HG03045 (cell line): ENCODE data around the gene COL4A5.
A peak's percentile ranks its signal among the peaks of the same experiment; 100 is the strongest.
"Not testable (repeated sequence)": the region's sequence is repeated elsewhere in the genome, so short reads cannot be mapped to it uniquely, and the experiment has no call there.

ENCODE experiments used
- ATAC-seq: cut with Tn5 transposase; IDR thresholded peaks from one replicate; pipeline ENCODE4 v1.9.1; 2021; ENCODE audit warnings: mild to moderate bottlenecking, moderate library complexity; ENCODE audit not compliant: unreplicated experiment

Gene COL4A5

DNA sequence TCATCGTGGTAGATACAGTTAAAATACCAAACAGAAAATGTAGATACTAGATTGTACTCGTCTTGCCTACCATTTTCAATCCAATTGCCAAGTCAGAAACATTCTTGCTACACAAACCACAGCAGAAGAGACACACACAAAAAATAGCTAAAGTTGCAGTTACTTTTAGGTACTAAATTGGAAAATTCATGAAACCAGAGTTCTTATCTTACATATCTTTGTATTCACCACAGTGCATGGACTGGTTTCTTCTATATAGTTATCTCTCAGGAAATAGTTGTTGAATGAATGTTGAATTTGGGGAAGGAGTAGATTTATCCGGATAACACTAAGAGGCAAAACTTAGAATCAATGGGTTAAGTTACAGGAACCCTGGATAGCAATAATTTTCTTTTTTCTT is 14.2 kb downstream of the COL4A5 start:
- ATAC-seq, result no peak

DNA sequence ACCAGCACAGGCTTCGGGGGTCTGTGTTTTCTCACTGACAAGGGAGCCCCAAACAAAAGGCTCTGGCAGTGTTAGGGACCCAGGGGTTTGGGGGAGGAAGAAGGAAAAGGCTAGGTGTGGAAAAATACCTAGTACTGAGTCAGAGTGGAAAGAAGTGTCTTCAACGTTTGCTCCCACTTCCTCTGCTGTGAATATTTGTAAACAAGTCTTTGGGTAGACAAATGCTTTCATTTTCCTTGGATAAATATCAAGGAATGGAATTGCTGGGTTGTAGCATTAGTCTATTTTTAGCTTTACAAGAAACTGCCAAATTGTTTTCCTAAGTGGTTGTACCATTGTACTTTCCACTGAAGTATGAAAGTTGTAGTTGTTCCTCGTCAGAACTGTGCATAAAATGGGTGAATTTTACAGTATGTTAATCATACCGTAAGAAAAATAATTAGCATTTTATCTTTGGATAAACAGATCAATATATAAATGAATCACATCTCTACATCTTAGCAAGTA is 17.4 kb downstream of the COL4A5 start:
- no peak for ATAC-seq

DNA sequence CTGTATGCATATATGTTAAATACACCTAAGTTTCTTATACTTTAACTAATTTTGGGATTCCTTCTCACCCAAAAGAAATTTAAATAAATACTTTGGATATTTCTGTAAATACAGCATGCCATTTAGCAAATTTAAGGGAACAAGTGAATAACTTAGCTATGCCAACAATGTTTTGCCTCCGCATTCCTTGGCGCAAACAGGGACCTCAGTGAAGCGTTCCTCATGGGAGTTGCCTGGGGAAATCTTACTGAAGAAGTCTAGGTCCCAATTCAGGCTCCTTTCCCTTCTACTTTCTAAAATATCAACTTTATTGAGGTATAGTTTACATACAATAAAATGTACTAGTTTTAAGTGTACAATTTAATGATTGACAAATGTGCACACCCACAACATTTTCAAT is 25.0 kb downstream of the COL4A5 start:
- ATAC-seq, result no peak

DNA sequence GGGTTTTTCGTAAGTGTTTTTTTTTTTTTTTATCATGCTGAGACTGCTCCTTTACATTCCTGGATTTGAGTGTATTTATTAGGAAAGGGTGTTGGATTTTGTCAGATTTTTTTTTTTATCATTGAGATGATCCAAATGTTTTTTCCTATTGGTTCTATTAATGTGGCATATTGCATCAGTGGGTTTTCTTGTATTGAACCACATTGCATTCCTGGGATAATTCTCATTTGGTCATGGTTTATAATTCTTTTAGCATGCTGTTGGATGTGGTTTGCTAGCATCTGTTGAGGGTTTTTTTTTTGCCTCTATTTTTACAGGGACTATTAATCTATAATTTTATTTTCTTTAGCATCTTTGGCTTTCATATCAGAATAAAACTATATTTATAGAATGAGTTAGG is 28.8 kb downstream of the COL4A5 start:
- ATAC-seq, result no peak

DNA sequence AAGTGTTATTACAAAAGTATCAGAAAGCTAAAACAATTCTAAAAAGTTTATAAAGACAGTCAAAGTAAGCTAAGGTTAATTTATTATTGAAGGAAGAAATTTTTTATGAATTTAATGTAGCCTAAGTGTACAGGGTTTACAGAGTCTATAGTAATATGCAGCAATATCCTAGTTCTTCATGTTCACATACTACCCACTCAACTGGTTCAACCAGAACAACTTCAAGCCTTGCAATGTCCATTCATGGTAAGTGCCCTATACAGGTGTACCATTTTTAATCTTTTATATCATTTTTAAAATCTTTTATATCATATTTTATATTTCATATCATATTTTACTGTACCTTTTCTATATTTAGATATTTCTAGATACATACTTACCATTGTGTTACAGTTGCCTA is 34.3 kb downstream of the COL4A5 start:
- no peak for ATAC-seq

DNA sequence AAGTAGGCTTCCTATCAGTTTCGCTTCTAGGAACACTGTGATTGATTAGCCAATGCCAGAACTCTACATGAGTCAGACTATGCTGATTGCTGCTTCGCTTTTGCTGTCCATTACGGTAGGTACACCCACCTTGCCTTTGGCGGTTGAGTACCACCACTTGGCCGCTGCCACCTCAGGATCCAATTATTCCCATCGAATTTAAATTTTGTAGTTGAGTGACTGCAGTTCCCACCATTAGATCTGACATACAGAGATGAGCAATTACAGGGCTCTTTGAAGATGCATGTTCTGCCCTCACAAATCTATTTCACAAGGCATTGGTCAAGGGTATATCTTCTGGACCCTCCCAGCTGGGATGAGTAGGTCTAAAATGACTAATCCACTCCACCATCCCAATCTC is 41.9 kb downstream of the COL4A5 start:
- not testable (repeated sequence) for ATAC-seq

DNA sequence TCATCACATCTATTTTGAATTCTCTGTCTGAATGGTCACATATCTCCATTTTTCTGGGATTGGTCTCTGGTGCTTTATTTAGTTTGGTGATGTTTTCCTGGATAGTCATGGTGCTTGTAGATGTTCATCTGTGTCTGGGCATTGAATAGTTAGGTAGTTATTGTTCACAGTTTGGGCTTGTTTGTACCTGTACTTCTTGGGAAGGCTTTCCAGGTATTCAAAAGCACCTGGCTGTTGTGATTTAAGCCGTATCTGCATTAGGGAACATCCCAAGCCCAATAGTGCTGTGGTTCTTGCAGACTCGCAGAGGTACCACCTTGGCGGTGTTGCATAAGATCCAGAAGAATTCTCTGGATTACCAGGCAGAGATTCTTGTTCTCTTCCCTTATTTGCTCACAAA is 44.6 kb downstream of the COL4A5 start:
- no peak for ATAC-seq

DNA sequence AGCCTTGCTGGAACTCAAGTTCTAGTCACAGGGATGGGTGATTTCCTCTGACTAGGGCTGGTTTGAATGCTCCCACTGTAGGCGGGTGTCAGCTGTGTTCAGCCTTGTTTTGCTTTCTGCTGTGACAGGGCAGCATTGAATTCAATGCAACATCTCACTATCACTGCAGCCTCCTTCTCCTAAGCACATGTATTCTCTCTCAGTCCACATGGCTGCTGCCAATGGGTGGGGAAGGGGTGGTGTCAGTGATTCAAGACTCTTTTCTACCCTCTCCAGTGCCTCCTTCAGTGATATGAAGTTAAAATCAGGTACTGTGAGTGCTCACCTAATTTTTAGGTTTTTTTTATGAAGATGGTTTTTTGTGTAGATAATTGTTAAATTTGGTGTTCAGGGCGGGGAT is 46.3 kb downstream of the COL4A5 start:
- no peak for ATAC-seq

DNA sequence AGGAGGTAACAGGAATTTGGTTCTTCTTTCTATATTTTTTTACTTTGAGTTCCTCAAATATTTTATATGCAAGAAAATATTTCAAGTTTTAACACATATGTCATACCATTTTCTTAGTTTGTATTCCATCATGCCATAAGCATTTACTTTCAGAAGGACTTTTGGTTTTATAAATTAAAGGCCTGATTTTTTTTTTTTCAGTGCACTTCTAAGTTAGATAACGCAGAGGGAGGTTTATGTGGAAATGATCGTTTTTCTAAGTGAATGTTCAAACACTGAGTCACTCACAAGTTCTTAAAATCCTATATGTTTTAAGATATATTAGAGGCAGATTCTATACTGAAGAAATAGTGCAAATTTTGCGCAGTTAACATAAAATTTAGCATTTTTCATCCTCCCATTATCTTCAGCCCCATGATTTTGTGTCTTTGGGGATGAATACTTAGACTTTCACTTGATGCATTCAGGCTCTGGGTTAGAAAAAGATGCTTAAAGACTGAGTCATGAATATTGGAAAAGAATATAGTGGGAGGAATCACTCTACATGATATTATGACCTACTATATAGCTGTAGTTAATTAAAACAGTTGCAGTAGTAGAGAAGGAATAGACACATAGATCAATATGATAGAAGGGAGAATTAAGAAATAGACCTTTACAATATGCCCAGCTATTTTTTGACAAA is 54.9 kb downstream of the COL4A5 start:
- ATAC-seq, result no peak

DNA sequence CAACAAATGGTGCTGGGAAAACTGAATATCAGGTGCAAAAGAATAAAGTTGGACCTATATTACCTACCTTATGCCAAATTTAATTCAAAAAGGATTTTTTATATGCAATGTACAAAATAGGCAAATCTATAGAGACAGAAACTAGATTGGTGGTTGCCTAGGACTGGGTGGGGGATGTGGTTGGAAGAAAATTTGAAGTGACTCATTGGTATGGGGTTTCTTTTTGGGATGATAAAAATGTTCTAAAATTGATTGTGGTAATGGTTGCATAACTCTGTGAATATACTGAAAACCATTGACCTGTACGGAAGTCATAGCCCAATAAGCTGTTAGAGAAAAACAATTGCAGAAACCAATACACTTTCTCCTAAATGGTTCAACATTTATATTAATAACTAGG is 72.1 kb downstream of the COL4A5 start:
- no peak for ATAC-seq

DNA sequence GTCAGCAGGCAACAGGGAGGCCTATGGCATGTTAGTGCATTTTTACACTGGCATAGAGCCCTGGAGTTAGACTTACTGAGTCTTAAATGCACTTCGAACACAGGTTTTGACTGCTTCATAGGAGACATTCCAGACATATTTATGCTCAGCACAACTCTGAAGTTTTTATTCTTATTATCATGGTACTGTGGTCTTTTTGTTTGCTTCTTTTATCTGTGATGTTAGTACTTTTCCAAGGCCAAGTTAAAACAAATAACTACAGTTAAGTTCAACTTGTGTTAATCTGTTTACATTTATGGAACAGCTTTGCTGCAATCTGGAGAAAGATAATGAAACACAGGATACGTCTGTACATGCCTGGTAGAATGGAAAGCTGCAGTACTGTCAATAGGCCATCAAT is 76.5 kb downstream of the COL4A5 start:
- no peak for ATAC-seq

DNA sequence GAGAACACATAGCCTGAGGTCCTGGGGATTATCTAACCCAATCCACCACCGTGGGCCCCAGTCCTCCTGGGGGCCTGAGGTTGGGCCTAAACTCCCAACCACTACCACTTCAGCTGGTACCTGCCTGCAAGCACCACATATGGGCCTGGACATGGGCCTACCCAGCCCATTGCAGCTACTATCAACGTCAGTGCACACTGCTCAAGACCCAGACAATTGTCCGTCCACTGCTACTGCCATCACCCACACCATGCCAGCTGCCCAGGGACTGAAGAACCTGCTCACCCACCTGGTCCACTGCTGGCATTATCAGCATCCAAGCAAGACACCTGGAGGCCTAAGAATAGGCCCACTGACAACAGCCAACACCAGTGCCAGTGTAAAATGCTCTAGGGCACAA is 88.1 kb downstream of the COL4A5 start:
- no peak for ATAC-seq

DNA sequence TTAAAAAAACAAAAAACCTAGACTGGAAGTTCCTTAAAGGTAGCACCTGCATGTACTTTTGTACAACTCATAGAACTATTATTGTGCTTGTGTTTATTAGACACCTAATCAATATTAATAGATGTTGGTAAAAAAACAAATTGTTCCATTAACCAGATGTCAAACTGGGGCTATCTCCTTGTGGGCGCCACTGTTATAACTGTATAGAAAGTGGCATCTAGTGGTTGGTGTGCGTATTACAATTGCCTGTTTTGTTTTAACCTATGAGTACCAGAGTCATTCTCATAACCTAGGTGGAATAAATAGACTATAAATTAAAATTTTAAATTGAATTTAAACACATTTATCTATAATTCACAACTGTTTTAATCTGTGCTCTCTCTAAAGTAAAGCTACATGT is 97.4 kb downstream of the COL4A5 start:
- ATAC-seq, result peak; percentile 56

DNA sequence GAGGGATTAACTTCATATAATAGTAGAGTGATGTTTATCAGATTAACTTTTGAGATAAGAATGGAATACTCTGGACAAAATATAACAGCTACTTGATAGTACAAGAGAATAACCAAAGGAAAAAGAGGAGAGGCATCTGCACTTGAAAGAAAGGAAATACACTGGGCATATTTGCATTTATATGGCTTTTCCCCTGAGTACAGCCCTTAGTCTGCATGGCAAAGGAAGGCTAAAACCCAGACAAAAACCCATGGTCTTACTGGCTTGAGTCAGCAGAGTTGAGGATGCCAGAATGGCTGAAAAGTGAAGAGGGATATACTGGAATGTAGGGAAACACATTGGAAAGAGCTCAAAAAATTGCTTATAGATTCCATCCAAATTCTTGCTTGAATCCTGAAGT is 101.6 kb downstream of the COL4A5 start:
- ATAC-seq, result no peak

DNA sequence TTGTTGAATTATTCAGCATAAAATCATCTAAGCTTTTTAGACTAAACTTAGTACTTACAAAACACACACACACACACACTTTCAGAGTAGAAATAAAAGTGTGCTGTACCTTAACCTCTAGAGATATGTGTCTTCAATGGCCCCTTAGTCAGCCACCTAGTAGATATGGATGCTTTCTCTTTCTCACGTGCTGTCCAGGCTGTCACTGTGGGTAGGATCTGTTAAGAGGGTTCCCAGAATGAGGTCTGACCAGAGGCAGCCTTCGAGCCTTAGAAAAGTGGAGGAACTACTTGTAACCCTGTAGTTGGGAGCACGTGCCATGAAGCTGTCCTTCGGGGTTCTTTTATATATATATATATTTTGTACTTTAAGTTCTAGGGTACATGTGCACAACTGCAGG is 117.9 kb downstream of the COL4A5 start:
- ATAC-seq, result no peak

DNA sequence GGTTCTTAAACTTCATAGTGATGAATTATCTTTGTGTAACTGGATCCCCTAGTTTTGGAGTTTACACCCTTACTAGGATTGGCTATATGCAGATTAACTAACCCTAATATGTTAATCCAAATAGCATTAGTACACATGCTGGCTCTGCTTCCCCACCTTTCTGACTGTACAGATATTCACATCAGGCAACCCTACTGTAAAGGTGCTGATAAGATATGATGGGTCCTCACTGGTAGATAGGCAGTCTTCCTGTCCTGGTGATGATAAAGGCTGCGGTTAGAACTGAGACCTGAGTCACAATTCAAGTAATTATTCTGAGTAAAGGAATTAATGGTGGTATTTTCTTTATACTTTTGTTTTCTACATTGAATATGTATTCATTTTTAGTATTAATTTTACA is 118.6 kb downstream of the COL4A5 start:
- no peak for ATAC-seq

DNA sequence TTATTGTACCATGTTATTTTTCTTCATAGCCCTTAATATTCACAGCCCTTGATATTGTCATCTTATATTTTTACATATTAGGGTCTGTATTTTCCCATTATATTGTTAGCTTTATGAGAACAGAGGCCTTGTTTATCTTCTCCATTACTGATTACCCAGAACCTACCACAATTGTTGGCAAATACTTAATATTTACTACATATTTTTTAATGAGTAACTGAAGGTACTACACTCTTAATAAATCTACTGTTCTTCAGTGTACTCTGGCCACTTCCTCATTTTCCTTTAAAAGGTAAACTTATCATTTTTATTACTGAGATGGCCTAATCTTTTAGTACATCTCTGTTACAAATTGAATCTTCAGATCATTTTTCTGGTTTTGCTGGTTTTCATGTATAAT is 133.5 kb downstream of the COL4A5 start:
- no peak for ATAC-seq

DNA sequence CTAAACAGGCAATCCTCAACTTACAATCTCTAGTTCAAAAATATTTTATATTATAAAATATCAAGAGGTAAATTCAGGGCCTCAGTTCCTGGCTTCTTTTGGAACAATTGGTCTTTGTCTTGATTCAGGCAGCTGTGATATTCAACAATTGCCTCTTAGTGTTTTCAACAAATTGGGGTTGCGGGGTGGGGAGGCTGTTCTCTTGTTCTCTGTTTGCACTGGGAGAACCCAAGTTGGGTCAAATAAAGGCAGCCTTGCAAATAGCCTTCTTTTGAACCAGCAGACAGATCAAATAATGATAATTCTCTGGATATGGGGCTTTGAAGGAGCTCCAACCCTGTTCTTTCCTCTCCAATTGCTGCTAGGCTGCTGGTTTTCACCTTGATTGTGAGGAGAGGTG is 142.5 kb downstream of the COL4A5 start:
- ATAC-seq, result no peak

DNA sequence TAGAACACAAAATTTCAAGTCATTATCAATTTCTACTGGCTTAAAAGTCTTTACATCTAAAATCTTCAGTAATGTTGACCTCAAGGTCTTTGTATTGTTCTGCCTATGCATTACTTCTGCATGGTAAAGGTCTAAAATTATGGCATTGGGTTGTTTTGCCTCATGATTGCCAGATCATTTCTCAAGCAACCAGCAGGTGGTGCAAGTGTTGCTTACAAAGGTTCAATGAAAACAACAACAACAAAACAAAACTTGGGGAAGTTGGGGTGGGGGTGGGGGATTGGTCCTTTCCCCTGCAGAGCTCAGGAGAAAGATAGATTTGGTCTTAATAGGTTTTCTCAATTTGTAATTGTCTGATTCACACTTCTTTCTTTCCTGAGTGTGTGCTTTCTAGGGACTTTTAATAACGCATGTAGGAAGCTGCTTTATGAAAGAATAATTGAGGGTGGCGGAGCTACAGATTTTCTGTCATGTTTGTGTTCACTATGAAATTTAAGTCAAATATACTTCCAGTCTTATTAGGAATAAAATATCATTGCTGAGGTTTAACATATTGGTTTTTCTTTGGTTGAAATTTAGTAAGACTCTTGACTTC is 145.1 kb downstream of the COL4A5 start:
- no peak for ATAC-seq

DNA sequence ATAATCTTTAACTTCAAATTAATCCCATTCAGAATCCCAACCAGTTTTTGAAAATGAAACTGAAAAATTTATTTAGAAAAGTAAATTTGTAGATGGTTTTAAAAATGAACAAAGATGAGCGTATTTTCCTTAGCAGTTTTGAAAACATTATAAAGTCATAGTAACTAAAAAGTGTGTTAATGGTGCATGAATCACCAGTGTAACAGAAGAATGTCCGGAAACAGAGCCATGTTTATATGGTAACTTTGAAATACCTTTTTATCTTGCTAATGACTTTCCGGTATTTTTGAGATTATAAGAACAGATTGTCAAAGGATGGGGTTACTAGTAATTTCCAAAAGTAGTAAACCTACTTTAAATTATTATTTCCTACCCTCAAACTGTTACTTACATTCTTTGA is 150.9 kb downstream of the COL4A5 start:
- no peak for ATAC-seq

DNA sequence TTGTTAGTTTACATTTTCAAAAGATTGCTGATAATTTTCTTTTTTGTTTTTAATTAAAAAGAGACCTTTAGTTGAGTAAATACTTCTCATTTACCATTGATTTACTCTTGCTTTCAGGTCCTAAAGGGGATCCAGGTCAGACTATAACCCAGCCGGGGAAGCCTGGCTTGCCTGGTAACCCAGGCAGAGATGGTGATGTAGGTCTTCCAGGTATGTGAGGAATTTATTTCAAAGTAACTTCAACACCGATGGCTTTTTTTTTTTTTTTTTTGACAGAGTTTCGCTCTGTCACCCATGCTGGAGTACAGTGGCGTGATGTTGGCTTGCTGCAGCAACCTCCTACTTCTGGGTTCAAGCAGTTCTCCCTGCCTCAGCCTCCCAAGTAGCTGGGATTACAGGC is 161.6 kb downstream of the COL4A5 start:
- ATAC-seq, result no peak

DNA sequence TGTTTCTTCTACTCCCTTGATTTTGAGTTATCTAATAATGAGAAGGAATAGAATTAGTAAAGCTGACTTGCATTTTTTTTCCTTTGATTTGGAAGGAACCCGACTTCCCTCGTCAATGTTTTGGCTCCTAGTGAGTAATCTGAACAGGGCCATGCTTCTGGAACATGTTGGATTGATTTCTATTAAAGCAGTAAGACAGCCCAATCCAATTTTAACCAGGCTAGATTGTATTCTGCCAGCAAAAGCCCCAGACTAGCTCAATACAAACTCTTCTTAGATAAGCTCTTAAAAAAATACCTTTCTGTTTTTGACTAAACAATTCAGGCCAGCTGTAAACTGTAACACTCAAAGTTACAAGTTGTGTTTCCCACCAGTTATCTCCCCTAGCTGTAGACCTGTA is 170.5 kb downstream of the COL4A5 start:
- no peak for ATAC-seq

DNA sequence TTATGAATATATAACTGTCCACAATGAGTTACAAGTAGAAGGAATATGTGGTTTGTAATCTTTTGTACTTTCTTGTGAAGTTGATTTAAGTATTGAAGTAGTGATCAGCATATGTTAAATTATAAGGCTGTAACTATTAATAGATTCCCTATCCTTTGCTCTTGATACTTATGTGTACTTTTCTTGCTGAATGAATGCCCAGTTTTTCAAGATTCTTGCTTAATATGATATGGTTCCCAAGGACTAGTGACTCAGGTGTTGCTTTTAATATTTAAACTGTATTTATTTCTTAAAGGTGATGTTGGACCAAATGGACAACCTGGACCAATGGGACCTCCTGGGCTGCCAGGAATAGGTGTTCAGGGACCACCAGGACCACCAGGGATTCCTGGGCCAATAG is 175.0 kb downstream of the COL4A5 start:
- no peak for ATAC-seq
